HG03575 (cell line): ENCODE results near the gene SPG7.

Experiments
- ATAC-seq: cut with Tn5 transposase; IDR thresholded peaks from one replicate; pipeline ENCODE4 v1.9.1; 2021; ENCODE audit not compliant: unreplicated experiment, insufficient number of reproducible peaks, low FRiP score; ENCODE audit errors: extremely low read depth

SPG7 gene

DNA sequence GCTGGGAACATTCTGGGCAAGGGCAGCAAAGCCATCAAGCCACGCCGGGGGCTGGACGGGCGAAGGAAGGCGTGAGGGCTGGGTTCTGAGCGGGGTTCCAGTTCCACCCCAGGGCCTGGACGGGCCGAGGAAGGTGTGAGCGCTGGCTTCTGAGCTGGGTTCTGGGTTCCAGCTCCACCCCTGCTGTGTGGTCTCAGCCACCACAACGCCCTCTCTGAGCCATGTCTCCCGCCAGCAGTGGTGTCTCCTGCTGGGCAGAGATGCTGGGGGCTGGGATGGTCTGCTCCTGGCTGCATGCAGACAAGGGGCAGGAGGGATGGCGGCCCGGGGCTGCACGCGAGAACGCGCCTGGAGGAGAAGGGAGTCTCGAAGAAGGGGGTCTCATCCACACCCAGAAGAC, 63.4 kb downstream of the SPG7 start:
- no peak for ATAC-seq

- no peak for ATAC-seq
Observed at GRCh38 chr16:89572073-89572484, 63.9 kb downstream of the SPG7 start.

GRCh38 chr16:89572485-89573205, 64.4 kb downstream of the SPG7 start:
- no peak for ATAC-seq

- no peak for ATAC-seq
Observed at GRCh38 chr16:89573826-89574680, 65.8 kb downstream of the SPG7 start.

DNA sequence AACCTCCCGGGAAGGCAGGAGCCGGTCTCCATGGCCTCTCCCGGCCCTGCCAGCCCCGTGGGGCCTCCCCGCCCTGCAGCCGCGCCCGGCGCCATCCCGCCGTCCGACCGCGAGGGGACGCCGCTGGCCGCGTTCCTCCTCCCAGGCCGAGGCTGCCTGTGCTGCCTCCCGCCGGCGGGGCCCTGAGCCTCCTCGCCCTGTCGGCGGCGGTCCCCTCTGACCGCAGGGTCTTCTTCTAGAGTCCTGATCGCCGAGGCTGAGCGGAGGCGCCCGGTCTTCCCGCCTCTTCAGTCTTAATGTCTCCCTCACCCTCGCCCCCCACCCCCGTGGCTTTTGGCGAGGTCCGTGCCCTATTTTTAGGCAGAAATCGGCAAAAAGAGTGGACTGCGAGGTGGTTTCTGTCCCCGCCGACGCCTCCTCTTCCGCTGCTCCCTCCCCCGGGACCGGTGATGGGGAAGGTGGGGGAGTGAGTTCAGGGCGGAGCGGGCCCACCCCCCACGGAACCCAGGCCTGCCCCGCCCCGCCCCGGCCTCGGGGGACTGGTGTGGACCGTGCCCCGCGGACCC, 66.6 kb downstream of the SPG7 start:
- ATAC-seq, result no peak

- no peak for ATAC-seq
Observed at GRCh38 chr16:89575247-89576152, 67.3 kb downstream of the SPG7 start, which contains the start of gene CPNE7. Gene CPNE7 (plus strand): TSS chr16:89575758. CDS start chr16:89575898, 140 bp downstream.

GRCh38 chr16:89576153-89577054, 68.2 kb downstream of the SPG7 start:
- no peak for ATAC-seq

- ATAC-seq, result no peak
Observed at GRCh38 chr16:89577055-89577759, 69.0 kb downstream of the SPG7 start.

DNA sequence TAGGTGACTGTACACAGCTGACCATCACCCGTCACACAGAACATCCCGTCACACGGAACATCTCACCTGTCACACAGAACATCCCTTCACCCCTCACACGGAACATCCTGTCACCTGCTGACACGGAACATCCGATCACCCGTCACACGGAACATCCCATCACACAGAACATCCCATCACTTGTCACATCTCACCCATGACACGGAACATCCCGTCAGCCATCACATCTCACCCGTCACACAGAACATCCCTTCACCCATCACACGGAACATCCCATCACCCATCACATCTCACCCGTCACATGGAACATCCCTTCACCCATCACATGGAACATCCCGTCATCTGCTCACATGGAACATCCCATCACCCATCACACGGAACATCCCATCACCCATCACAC, 71.1 kb downstream of the SPG7 start:
- no peak for ATAC-seq

- no peak for ATAC-seq
Observed at GRCh38 chr16:89581045-89581695, 73.0 kb downstream of the SPG7 start.

- ATAC-seq, result no peak
Observed at GRCh38 chr16:89581861-89582563, 73.8 kb downstream of the SPG7 start.

DNA sequence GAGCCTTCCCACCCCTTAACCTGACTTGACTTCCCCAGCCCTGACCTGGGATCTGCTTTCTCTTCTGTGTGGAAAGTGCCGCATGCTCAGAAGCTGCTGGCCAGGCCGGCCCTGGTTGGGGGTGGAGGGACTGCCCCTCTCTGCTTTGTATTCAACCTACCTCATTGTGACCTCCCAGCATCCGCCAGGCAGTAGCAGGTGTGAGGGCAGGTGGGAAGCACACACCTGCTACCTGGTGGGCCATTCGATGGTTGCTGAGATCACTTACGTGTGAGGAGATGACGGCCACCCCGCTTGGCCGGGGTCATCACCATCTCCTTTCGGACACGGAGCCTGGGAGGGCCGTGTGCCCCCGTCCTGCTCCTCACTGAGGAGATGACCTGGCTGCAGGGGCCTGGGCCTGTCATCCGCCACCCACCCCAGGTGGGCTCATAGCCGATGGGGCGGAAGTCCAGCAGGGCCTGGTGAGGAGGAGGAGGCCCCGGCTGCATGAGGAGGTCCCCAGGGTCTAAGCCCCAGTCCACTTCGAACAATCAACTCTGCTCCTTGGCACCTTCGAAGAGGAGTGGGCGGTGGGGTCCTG, 74.5 kb downstream of the SPG7 start:
- no peak for ATAC-seq

DNA sequence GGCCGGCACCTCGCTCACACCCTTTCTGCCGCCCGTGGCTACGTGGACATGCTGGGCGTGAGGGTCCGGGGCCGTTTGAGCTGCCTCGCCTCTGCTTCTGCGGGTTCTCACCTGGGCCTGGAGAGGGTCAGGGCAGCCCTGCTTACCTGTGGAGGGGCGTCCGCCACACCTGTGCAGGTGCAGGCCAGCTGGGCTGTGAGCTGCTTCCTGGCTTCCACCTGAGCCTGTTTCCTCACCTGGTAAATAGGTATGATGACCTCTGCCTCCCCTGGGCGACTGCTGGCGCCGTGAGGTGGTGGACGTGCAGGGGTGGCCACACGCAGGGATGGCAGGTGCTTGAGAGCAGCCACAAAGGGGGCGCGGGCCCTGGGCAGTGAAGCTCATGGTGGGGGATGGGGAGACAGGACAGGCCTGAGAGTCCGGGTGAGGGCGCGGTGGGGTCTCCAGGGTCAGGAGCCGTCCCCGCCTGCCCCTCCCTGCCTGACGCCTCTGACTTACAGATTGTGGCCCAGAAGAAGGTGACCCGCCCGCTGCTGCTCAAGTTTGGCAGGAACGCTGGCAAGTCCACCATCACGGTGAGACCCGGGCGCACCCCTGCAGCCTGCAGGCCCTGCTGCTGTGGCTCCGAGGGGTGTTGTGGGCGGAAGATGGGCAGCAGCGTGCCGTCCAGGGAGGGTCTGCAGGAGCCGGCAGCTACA, 75.1 kb downstream of the SPG7 start:
- ATAC-seq, result no peak

- ATAC-seq, result no peak
Observed at GRCh38 chr16:89583895-89584644, 75.9 kb downstream of the SPG7 start.
